ENCODE results near the gene BAK1.

BAK1 gene

DNA sequence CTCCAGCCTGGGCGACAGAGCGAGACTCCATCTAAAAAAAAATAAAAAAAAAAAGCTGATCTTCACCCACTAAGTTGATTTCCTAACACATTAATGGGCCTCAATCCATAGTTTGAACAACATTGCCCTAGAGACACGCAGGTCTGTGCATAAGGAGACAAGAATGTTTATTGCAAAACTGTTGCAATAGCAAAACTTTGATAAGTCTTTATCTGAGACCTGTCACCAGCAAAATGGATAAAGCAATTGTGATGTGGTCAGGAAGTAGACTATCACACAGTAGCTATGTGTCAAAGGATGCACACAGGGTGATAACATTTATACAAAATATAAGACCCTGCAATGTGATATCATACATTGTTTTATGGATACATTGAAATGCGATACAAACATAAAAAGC, 36.8 kb upstream of the BAK1 start:
- H3K36me3 ChIP-seq = no peaks in the 10 kb centered on the region
- H3K9me3 ChIP-seq = no peaks in the 10 kb centered on the region
- TF ChIP-seq, protein P1, sequence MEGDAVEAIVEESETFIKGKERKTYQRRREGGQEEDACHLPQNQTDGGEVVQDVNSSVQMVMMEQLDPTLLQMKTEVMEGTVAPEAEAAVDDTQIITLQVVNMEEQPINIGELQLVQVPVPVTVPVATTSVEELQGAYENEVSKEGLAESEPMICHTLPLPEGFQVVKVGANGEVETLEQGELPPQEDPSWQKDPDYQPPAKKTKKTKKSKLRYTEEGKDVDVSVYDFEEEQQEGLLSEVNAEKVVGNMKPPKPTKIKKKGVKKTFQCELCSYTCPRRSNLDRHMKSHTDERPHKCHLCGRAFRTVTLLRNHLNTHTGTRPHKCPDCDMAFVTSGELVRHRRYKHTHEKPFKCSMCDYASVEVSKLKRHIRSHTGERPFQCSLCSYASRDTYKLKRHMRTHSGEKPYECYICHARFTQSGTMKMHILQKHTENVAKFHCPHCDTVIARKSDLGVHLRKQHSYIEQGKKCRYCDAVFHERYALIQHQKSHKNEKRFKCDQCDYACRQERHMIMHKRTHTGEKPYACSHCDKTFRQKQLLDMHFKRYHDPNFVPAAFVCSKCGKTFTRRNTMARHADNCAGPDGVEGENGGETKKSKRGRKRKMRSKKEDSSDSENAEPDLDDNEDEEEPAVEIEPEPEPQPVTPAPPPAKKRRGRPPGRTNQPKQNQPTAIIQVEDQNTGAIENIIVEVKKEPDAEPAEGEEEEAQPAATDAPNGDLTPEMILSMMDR (IDR thresholded peaks at IDR 0.05; ENCODE audit: low read depth, low read length) = no peak
- peaks cover 24% of the 10 kb centered on the region for H3K27me3 ChIP-seq
- no peak overlapping the region for H3K4me3 ChIP-seq (ENCODE audit: low read depth, low read length)
- H3K4me1 ChIP-seq = no peaks in the 10 kb centered on the region
- no peak for DNase-seq

DNA sequence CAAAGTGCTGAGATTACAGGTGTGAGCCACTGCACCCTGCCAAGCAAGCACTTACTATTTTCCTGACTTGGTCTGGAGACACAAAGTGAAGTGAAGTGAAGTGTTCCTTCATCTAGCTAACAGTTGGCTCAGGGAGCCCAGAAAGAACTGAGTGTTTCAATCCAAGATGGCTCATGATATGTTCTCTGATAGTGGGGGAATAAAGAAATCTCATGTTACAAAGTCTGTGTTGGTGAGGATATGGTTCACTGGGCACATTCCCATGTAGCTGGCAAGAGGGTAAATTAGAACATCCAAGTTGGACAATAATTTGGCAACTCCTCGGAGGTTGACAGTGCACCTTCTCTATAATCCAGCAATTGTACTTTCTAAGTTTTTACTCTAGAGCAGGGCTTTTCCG, 36.0 kb upstream of the BAK1 start:
- Histone ChIP-seq H3K4me3 (ENCODE audit: low read depth, low read length) (no peak overlapping the region), H3K9me3 (no peaks in the 10 kb centered on the region), H3K27me3 (peaks cover 16% of the 10 kb centered on the region), H3K4me1 (no peaks in the 10 kb centered on the region), H3K36me3 (no peaks in the 10 kb centered on the region)
- DNase-seq = no peak
- TF ChIP-seq, protein P1 (IDR thresholded peaks at IDR 0.05; ENCODE audit: low read depth, low read length) = no peak

DNA sequence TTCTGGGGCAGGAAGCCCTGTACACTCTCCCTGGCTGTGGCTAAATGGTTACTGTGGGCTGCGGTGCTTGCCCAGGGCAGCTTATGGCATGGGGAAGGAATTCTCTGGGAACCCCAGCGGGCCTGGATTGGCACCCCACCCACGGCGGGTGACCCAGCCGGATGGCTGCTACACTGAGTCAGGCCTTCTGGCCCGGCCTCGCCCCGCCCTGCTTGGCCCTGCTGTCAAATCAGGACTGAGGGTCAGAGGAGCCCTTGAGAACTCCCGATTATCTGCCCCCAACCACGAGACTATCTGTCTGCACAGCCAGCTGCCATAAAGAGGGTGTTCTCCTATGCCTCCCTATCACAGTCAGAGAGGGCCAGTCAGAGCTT, 33.7 kb upstream of the BAK1 start:
- Histone ChIP-seq H3K4me1 (no peaks in the 10 kb centered on the region; the same call in 1 of the 2 replicates), H3K9me3 (no peaks in the 10 kb centered on the region), H3K27me3 (no peaks in the 10 kb centered on the region), H3K36me3 (no peaks in the 10 kb centered on the region), H3K4me3 (ENCODE audit: low read depth, low read length) (no peak overlapping the region)
- TF ChIP-seq, protein P1 (IDR thresholded peaks at IDR 0.05; ENCODE audit: low read depth, low read length) = no peak
- DNase-seq = no peak

DNA sequence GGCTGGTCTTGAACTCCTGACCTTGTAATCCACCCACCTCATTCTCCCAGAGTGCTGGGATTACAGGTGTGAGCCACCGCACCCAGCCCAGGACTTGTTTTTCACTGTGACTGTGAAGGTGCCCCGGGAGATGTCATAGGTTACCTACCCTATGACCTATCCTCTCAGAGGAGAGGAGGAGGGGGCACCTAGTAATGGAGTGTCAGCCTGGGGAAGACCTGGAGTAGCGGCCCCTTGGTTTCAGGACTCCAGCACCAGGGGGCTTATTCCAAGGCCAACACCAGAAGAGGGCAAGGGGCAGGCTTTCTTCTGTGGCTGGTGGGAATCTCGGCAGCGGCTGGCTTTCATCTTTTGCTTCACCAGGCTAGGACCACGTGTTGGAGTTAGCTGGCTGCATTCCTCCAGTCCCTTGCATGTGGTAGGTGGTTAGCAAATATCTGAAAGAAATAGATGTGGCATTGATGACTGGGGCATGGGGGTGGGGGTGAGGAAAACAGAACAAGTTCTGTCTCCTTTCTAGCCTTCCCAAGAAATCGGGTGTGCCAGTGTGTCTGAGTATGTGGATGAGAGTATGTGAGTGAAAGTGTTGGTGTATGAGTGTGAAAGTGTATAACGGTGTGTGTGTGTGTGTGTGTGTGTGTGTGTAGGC, 33.2 kb upstream of the BAK1 start:
- no peaks in the 10 kb centered on the region for H3K36me3 ChIP-seq
- TF ChIP-seq, protein P1 (IDR thresholded peaks at IDR 0.05; ENCODE audit: low read depth, low read length) = no peak
- H3K4me1 ChIP-seq = no peaks in the 10 kb centered on the region; the same call in 1 of the 2 replicates
- no peaks in the 10 kb centered on the region for H3K9me3 ChIP-seq
- no peak overlapping the region for H3K4me3 ChIP-seq (ENCODE audit: low read depth, low read length)
- no peaks in the 10 kb centered on the region for H3K27me3 ChIP-seq
- DNase-seq = no peak

DNA sequence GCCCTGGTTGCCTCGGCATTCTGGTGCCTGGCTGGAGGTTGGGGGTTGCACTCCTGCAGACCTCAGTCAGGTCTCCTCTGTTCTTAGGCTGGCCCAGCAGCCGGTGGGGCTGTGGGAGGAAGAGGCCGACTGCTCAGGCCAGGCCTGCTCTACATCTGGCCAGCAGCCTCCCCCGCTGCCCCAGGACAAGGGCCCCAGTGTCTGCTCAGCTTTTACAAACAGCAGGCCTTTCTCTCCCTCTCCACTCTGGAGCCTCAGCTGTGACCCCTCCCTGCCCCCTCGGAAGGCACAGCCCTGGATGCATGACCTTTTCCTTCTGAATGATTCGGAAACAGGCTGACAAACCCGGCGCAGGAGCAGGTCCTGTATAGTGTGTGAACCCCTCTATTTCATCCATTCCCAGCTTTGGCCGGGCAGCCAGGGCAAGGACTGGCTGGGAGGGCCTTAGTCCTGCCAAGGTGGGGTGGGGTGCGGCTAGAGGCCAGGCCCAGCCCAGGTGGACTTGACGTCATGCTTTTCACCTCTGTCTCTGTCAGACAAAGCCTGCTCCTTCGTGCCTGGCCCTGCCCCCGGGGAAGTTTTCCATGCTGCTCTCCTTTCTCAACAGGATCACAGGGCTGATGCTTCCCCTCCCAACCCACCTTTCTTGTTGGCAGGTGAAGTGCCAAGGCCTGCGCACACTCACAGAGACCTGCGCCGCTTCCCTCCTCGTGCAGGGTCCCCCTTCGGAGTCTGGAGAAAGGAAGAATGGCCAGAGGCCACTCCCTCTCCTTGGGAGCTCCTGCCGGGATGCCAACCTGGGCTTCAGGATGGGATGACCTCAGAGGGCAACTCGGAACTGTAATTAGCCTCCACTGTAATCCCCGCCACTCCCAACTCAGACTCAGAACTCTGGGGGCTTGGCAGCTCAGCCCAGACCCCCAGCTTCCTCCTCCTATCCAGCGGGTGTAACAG, 31.0 kb upstream of the BAK1 start:
- TF ChIP-seq, protein P1 (IDR thresholded peaks at IDR 0.05; ENCODE audit: low read depth, low read length) = no peak
- H3K4me3 ChIP-seq (ENCODE audit: low read depth, low read length) = no peak overlapping the region
- no peaks in the 10 kb centered on the region; the same call in 1 of the 2 replicates for H3K4me1 ChIP-seq
- no peak for DNase-seq
- no peaks in the 10 kb centered on the region for H3K27me3 ChIP-seq
- H3K9me3 ChIP-seq = no peaks in the 10 kb centered on the region
- no peaks in the 10 kb centered on the region for H3K36me3 ChIP-seq

DNA sequence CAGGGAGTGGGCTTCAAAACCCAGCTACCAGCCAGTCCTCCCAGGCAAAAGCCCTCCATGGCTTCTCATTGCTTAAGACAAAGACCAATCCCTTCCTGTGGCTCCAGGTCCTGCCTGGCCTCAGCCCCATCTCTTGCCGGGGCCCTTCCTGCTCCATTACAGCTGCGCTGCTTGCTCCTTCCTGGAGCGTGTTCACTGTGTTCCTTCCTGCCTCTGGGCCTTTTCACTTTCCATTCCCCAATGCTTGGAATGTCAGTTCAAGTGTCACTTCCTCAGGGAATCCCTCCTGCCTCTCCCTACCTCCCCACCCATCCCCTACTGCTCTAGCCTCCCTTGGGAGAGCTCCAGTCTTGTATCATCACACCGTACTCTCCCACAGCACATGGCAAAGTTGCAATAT, 30.0 kb upstream of the BAK1 start:
- TF ChIP-seq, protein P1 (IDR thresholded peaks at IDR 0.05; ENCODE audit: low read depth, low read length) = no peak
- DNase-seq = no peak
- Histone ChIP-seq H3K4me1 (no peaks in the 10 kb centered on the region; the same call in 1 of the 2 replicates), H3K4me3 (ENCODE audit: low read depth, low read length) (no peak overlapping the region), H3K27me3 (no peaks in the 10 kb centered on the region), H3K9me3 (no peaks in the 10 kb centered on the region), H3K36me3 (no peaks in the 10 kb centered on the region)

Data from BE2C (cell line).